Measurements from ENCODE around the gene GPATCH8. TPM values are rescaled to one million over a fixed set of nuclear protein-coding genes. Genes with fewer than 3 reads are reported as not detected.

The GPATCH8 gene
- total RNA-seq, 1 donor from 2014 or later, result 39.0 TPM

GRCh38 chr17:44362949-44363612, 140.1 kb downstream of the GPATCH8 start:
- Histone ChIP-seq H3K27ac (peak overlapping the region; percentile 83), H3K27me3 (no peaks in the 10 kb centered on the region), H3K9me3 (no peaks in the 10 kb centered on the region), H3K4me1 (peaks cover 38% of the 10 kb centered on the region), H3K36me3 (no peaks in the 10 kb centered on the region), H3K4me3 (peak overlapping the region; percentile 69 to 85)
- DNase-seq (ENCODE audit: extremely low spot score in 2 of 2), result no peak
- TF ChIP-seq, protein P1, sequence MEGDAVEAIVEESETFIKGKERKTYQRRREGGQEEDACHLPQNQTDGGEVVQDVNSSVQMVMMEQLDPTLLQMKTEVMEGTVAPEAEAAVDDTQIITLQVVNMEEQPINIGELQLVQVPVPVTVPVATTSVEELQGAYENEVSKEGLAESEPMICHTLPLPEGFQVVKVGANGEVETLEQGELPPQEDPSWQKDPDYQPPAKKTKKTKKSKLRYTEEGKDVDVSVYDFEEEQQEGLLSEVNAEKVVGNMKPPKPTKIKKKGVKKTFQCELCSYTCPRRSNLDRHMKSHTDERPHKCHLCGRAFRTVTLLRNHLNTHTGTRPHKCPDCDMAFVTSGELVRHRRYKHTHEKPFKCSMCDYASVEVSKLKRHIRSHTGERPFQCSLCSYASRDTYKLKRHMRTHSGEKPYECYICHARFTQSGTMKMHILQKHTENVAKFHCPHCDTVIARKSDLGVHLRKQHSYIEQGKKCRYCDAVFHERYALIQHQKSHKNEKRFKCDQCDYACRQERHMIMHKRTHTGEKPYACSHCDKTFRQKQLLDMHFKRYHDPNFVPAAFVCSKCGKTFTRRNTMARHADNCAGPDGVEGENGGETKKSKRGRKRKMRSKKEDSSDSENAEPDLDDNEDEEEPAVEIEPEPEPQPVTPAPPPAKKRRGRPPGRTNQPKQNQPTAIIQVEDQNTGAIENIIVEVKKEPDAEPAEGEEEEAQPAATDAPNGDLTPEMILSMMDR (IDR thresholded peaks at IDR 0.05), result no peak
- TF ChIP-seq POLR2A (IDR thresholded peaks at IDR 0.05) (no peak), POLR2AphosphoS5 (IDR thresholded peaks at IDR 0.05; ENCODE audit: insufficient read depth in 1 of 2, low read depth in 1 of 2) (no peak)
- intact Hi-C loops (cut with DNase I), result no loop called here

- intact Hi-C loops (cut with DNase I), result no loop called here
- no peak for DNase-seq (ENCODE audit: extremely low spot score in 2 of 2)
- Histone ChIP-seq H3K36me3 (no peaks in the 10 kb centered on the region), H3K27me3 (no peaks in the 10 kb centered on the region), H3K27ac (peak overlapping the region; percentile 83), H3K4me1 (peaks cover 38% of the 10 kb centered on the region), H3K4me3 (peak overlapping the region; percentile 69 to 85), H3K9me3 (no peaks in the 10 kb centered on the region)
- TF ChIP-seq POLR2AphosphoS5 (IDR thresholded peaks at IDR 0.05; ENCODE audit: insufficient read depth in 1 of 2, low read depth in 1 of 2) (no peak), POLR2A (IDR thresholded peaks at IDR 0.05) (no peak)
- TF ChIP-seq, protein P1 (IDR thresholded peaks at IDR 0.05), result no peak
These were observed 140.7 kb downstream of the GPATCH8 start for GRCh38 chr17:44362459-44362948.

DNA sequence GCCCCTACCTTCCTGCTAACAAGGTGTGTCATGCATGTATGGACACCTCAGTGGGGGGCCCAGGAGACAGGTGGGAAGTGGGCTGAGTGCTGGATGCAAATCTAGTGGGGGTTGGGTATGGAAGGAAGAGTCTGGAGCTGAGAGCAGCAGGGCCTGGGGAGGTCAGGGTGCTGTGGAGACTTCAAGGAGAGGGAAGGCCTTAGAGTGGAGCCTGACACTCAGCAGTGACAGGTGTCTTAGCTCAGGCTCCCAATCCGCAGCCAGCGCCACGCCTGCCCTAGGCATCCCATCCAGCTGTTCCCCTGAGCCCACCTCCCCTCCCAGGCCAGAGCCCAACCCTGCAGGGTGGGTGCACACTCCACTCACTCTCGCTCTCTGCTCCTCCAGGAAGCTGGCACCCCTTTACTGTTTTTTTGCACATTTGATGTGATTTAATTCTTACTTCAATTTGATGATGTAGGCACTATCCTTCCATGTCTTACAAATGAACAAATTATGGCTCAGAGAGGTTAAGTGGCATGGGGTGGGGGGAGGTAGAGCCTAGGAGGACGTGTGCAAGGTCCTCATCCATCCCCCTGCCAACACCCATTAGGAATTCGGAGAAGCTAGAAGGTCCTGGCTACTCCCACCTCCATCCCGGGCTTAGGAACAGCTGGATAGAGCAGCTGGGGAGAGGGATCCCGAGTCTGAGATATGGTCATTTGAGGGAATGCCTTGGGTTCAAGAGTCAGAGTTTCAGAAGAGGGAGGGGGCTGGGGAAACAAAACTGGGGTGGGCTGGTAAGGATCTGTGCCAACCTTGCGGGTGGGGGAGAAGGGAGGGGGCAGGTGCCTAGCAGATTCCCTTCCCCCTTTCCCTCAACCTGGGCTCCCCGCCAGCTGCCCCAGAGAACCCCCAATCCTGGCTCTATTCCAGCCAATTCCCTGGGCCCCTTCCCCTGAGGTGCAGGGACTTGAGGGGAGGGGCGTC, 141.6 kb downstream of the GPATCH8 start:
- TF ChIP-seq POLR2AphosphoS5 (IDR thresholded peaks at IDR 0.05; ENCODE audit: insufficient read depth in 1 of 2, low read depth in 1 of 2) (no peak), POLR2A (IDR thresholded peaks at IDR 0.05) (no peak)
- TF ChIP-seq, protein P1 (IDR thresholded peaks at IDR 0.05), result no peak
- H3K27me3 ChIP-seq, result no peaks in the 10 kb centered on the region

DNA sequence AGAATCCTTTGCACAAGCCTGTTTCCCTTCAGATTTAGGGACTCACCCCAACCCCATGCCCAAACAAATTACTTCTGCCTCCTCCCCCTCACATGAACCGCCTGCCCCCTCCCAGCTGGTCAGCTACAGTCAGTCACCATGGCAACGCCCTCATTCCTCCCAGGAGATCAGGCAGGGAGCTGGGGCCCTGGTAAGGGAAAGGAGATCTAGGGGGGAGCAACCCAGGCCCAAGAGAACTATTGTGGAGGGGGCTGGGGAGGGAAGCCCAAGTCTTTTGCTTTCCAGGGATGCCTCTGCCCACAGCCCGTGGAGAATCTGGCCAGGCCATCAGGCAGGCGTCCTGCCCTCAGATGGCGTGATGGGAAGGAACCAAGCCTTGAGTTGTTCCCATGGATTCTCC, 142.4 kb downstream of the GPATCH8 start:
- Histone ChIP-seq H3K27me3 (no peaks in the 10 kb centered on the region), H3K4me1 (peaks cover 38% of the 10 kb centered on the region), H3K4me3 (no peak overlapping the region), H3K36me3 (no peaks in the 10 kb centered on the region), H3K9me3 (no peaks in the 10 kb centered on the region), H3K27ac (peak overlapping the region; percentile 83)
- intact Hi-C loops (cut with DNase I), result no loop called here
- TF ChIP-seq POLR2AphosphoS5 (IDR thresholded peaks at IDR 0.05; ENCODE audit: insufficient read depth in 1 of 2, low read depth in 1 of 2) (no peak), POLR2A (IDR thresholded peaks at IDR 0.05) (no peak)
- TF ChIP-seq, protein P1 (IDR thresholded peaks at IDR 0.05), result no peak
- no peak for DNase-seq (ENCODE audit: extremely low spot score in 2 of 2)

More for the DNA sequence above, 141.6 kb downstream of the GPATCH8 start:
- Histone ChIP-seq H3K9me3 (no peaks in the 10 kb centered on the region), H3K27ac (peak overlapping the region; percentile 83), H3K4me3 (no peak overlapping the region), H3K4me1 (peaks cover 38% of the 10 kb centered on the region), H3K36me3 (no peaks in the 10 kb centered on the region)
- intact Hi-C loops (cut with DNase I), result no loop called here
- no peak for DNase-seq (ENCODE audit: extremely low spot score in 2 of 2)
